B cell (primary cell): ENCODE data around the gene CASKIN1. TPM values are rescaled to one million over a fixed set of nuclear protein-coding genes. Genes with fewer than 3 reads are reported as not detected.

Experiments used
- ATAC-seq: fragments of 200-7000 bp; cut with Tn5 transposase; one replicate; pipeline ENCODE4 v1.10.0; 2021; ENCODE audit warnings: low read depth, mild to moderate bottlenecking, moderate number of reproducible peaks, moderate library complexity
- CTCF ChIA-PET: fragments of 350-600 bp; sonication (Branson Sonifier 250); formaldehyde crosslinking; loops from one replicate; lab custom pipeline; 2021; ENCODE audit warnings: antibody characterized with exemption, inconsistent platforms; lab: Charles Lee
- POLR2A ChIA-PET: fragments of 350-600 bp; sonication (Branson Sonifier 250); formaldehyde crosslinking; loops from one replicate; lab custom pipeline; 2021; ENCODE audit warnings: antibody characterized with exemption; lab: Charles Lee
- DNase-seq: peaks from one replicate; pipeline ENCODE4 v3.0.0; 2013
- H2AFZ ChIP-seq: 2 replicates; pipeline ENCODE4 v1.6.1; 2012; ENCODE audit warnings: mild to moderate bottlenecking, low read depth, low read length; ENCODE audit not compliant: insufficient read depth, poor library complexity, severe bottlenecking
- H3K27ac ChIP-seq, 2 donors: 1 replicate in 1 of 2; 2 replicates in 1 of 2; pipeline ENCODE4 v1.5.1; 2012 to 2013; ENCODE audit warnings: low read length in 2 of 2, mild to moderate bottlenecking in 2 of 2, moderate library complexity in 1 of 2
- H3K27me3 ChIP-seq, 4 experiments: fragments of 200-600 bp in 1 of 4; sonication (generic) in 1 of 4; replicated peaks in 1 of 4; 1 replicate in 2 of 4; 2 replicates in 2 of 4; pipeline versions ENCODE4 v1.6.1 to v1.7.0; 2013 to 2016; ENCODE audit warnings: low read length in 3 of 4, mild to moderate bottlenecking in 2 of 4, mixed read lengths in 1 of 4, moderate library complexity in 1 of 4; ENCODE audit not compliant: insufficient read depth in 4 of 4, control insufficient read depth in 3 of 4; ENCODE audit errors: control extremely low read depth in 1 of 4
- H3K36me3 ChIP-seq, 2 experiments: replicated peaks in 1 of 2; 1 replicate in 1 of 2; 2 replicates in 1 of 2; pipeline versions ENCODE4 v1.6.1 to v1.7.1; 2013; ENCODE audit warnings: low read length in 1 of 2; ENCODE audit not compliant: insufficient read depth in 2 of 2, control insufficient read depth in 1 of 2; ENCODE audit errors: control extremely low read depth in 1 of 2, extremely low read depth in 1 of 2
- H3K4me1 ChIP-seq, 2 donors: fragments of 200-600 bp in 1 of 2; sonication (generic) in 1 of 2; 1 replicate in 1 of 2; 2 replicates in 1 of 2; pipeline versions ENCODE4 v1.5.1 to v1.6.1; 2013 to 2017; ENCODE audit warnings: low read length in 2 of 2; ENCODE audit not compliant: control insufficient read depth in 2 of 2, insufficient read depth in 2 of 2
- H3K4me2 ChIP-seq: replicated peaks from 2 replicates; pipeline ENCODE3; 2012; ENCODE audit warnings: mild to moderate bottlenecking, low read depth, low read length; ENCODE audit not compliant: poor library complexity, severe bottlenecking
- H3K4me3 ChIP-seq, 5 experiments: fragments of 200-600 bp in 1 of 5; sonication (generic) in 1 of 5; 1 replicate in 3 of 5; 2 replicates in 2 of 5; pipeline versions ENCODE4 v1.5.1 to v1.7.0; 2011 to 2016; ENCODE audit warnings: low read length in 4 of 5, mild to moderate bottlenecking in 4 of 5, low read depth in 2 of 5, control low read depth in 1 of 5, moderate library complexity in 1 of 5; ENCODE audit not compliant: insufficient read depth in 1 of 5; ENCODE audit errors: control extremely low read depth in 1 of 5, extremely low read depth in 1 of 5
- H3K79me2 ChIP-seq: fragments of 200-600 bp; sonication (generic); one replicate; pipeline ENCODE4 v1.6.0; 2016; ENCODE audit warnings: low read length; ENCODE audit not compliant: control insufficient read depth, insufficient read depth
- H3K9ac ChIP-seq: fragments of 200-600 bp; sonication (generic); 2 replicates; pipeline ENCODE4 v1.6.1; 2017; ENCODE audit warnings: mild to moderate bottlenecking, low read length, moderate library complexity
- H3K9me3 ChIP-seq, 3 donors: one replicate each; pipeline versions ENCODE4 v1.6.1 to v1.7.1; 2013; ENCODE audit warnings: low read length in 2 of 3; ENCODE audit not compliant: control insufficient read depth in 2 of 3, insufficient read depth in 1 of 3; ENCODE audit errors: control extremely low read depth in 1 of 3
- H4K20me1 ChIP-seq: 2 replicates; pipeline ENCODE4 v1.6.0; 2012; ENCODE audit warnings: mild to moderate bottlenecking, low read length; ENCODE audit not compliant: insufficient read depth, control insufficient read depth, poor library complexity, severe bottlenecking
- H3K27ac Mint-ChIP-seq: one replicate; pipeline ENCODE4 v1.8.0; 2021; ENCODE audit warnings: mixed read lengths
- H3K27me3 Mint-ChIP-seq: one replicate; pipeline ENCODE4 v1.8.0; 2021; ENCODE audit warnings: mixed read lengths
- H3K4me1 Mint-ChIP-seq: one replicate; pipeline ENCODE4 v1.8.0; 2021; ENCODE audit warnings: mixed read lengths
- H3K4me3 Mint-ChIP-seq: one replicate; pipeline ENCODE4 v1.8.0; 2021; ENCODE audit warnings: mixed read lengths
- H3K9me3 Mint-ChIP-seq: one replicate; pipeline ENCODE4 v1.8.0; 2022; ENCODE audit warnings: mixed read lengths; ENCODE audit not compliant: insufficient read depth
- EZH2 ChIP-seq: IDR thresholded peaks from 2 replicates; pipeline ENCODE4 v1.6.1; 2012; ENCODE audit warnings: borderline replicate concordance, low read depth, mild to moderate bottlenecking, moderate library complexity, low read length; ENCODE audit not compliant: insufficient read depth, poor library complexity, severe bottlenecking
- WGBS: methylation state at CpG from one replicate; pipeline ENCODE4 v1.1.5; 2013; ENCODE audit warnings: missing lambda C conversion rate; ENCODE audit not compliant: insufficient coverage; 5-methylcytosine and 5-hydroxymethylcytosine counted together
- intact Hi-C: fragments of 100-400 bp; cut with micrococcal nuclease; formaldehyde crosslinking; loops from one replicate; pipeline ENCODE4 v1.10.0; 2022
- polyA plus RNA-seq: library from polyadenylated mRNA; depleted of rRNA; stranded (reverse); fragments of >200 nt; gene quantifications from 2 replicates; pipeline ENCODE4 v1.2.3, GENCODE V29; 2012
- total RNA-seq, 2 donors: library from RNA; stranded (reverse); fragments of 120-200 nt in 1 of 2; gene quantifications; 1 replicate in 1 of 2; 2 replicates in 1 of 2; pipeline versions ENCODE4 v1.2.3 to v1.2.4, GENCODE V29; 2013 to 2022
- TF ChIP-seq, protein P1 (sequence below): fragments of 200-600 bp; IDR thresholded peaks from one replicate; pipeline ENCODE4 v1.8.0; 2022; ENCODE audit warnings: antibody characterized with exemption, mild to moderate bottlenecking

CASKIN1 gene
- total and polyA plus RNA-seq, 2 donors (not counting 1 experiment from before 2014, with no cell fraction given), result 0.01 TPM; not detected in 1

DNA sequence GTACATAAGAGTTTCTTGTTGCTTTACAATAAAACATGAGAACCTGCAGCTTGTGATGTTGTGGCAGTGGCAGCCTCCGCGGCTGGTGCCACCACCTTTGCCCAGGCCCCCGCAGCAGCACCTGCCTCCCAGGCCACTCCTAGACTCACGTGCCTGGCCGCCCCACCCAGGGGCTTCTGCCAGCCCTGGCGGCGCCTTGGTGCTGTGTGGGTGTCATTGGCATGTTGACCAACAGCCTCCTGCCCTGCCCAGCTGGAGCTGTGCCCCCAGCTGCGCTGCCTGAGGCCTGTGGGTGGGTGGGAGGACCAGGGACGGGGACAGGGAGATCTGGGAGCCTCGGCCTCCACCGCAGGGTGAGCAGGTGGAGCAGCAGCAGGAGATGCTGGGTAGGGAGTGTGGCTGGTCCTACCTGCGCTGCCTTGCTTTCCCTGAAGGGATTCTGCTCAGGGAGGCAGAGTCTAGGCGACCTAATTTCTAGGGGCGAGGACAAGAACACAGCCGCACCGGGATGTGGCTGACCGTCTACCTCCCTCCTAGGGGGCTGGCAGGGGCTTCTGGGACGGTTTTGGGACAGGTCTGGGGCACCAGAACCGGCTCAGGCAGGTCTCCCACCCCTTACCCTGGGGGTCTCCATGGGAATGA lies 39.4 kb upstream of the CASKIN1 start:
- Mint-ChIP-seq H3K4me1 (peaks cover 1% of the 10 kb centered on the region), H3K27ac (no peak overlapping the region), H3K27me3 (peaks cover 3% of the 10 kb centered on the region), H3K4me3 (no peak overlapping the region), H3K9me3 (no peaks in the 10 kb centered on the region)
- DNase-seq (no peak), ATAC-seq (no peak)
- no peaks in the 10 kb centered on the region for H3K79me2 ChIP-seq
- peaks cover 21% of the 10 kb centered on the region for H4K20me1 ChIP-seq
- ChIA-PET POLR2A (interaction anchor here (1.1 to 1.4 kb wide), 2 partner anchors 16 to 21 kb away, joined by 4 read pairs; partner anchors contain the start of genes ECI1 and PGP), CTCF (no interaction called here)
- peaks cover 0 to 27% (median 11%) of the 10 kb centered on the region in 4 experiments for H3K27me3 ChIP-seq
- TF ChIP-seq, protein P1, sequence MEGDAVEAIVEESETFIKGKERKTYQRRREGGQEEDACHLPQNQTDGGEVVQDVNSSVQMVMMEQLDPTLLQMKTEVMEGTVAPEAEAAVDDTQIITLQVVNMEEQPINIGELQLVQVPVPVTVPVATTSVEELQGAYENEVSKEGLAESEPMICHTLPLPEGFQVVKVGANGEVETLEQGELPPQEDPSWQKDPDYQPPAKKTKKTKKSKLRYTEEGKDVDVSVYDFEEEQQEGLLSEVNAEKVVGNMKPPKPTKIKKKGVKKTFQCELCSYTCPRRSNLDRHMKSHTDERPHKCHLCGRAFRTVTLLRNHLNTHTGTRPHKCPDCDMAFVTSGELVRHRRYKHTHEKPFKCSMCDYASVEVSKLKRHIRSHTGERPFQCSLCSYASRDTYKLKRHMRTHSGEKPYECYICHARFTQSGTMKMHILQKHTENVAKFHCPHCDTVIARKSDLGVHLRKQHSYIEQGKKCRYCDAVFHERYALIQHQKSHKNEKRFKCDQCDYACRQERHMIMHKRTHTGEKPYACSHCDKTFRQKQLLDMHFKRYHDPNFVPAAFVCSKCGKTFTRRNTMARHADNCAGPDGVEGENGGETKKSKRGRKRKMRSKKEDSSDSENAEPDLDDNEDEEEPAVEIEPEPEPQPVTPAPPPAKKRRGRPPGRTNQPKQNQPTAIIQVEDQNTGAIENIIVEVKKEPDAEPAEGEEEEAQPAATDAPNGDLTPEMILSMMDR, result no peak
- TF ChIP-seq EZH2, result no peak
- intact Hi-C loops, result no loop called here
- H2AFZ ChIP-seq, result no peak overlapping the region
- peaks cover 12 to 15% of the 10 kb centered on the region in 2 donors for H3K4me1 ChIP-seq
- no peak overlapping the region for H3K27ac ChIP-seq
- H3K36me3 ChIP-seq, result peaks cover 0 to 44% of the 10 kb centered on the region in 2 experiments
- WGBS, result 89% methylated on average over 19 of the region's 19 CpGs
- H3K9me3 ChIP-seq, result peaks cover 0 to 5% (median 0%) of the 10 kb centered on the region in 3 donors
- H3K4me2 ChIP-seq, result peak overlapping the region; percentile 37
- no peak overlapping the region for H3K4me3 ChIP-seq
- H3K9ac ChIP-seq, result no peak overlapping the region

DNA sequence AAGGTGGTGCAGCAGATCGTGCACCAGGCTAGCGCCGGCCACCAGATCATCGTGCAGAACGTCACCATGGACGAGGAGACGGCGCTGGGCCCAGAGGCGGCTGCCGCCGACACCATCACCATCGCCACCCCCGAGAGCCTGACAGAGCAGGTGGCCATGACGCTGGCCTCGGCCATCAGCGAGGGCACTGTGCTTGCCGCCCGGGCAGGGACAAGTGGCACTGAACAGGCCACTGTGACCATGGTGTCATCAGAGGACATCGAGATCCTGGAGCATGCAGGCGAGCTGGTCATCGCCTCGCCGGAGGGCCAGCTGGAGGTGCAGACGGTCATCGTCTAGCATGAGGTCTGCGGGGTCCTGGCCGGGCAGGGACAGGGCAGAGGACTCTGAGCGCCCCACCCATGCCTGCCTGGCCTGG lies 38.8 kb upstream of the CASKIN1 start:
- no peaks in the 10 kb centered on the region for H3K79me2 ChIP-seq
- Mint-ChIP-seq H3K27me3 (peaks cover 3% of the 10 kb centered on the region), H3K27ac (no peak overlapping the region), H3K4me3 (no peak overlapping the region), H3K9me3 (no peaks in the 10 kb centered on the region), H3K4me1 (peaks cover 1% of the 10 kb centered on the region)
- POLR2A ChIA-PET, result interaction anchor here (1.1 kb wide), 1 partner anchor 21 kb away, joined by 4 read pairs; the partner anchor contains the start of gene PGP
- H3K36me3 ChIP-seq, result peaks cover 0 to 46% of the 10 kb centered on the region in 2 experiments
- H3K9ac ChIP-seq, result no peak overlapping the region
- WGBS, result 96% methylated on average over 28 of the region's 28 CpGs
- H3K27ac ChIP-seq, result no peak overlapping the region
- H2AFZ ChIP-seq, result no peak overlapping the region
- H4K20me1 ChIP-seq, result peaks cover 26% of the 10 kb centered on the region
- H3K4me2 ChIP-seq, result no peak overlapping the region
- CTCF ChIA-PET, result no interaction called here
- ATAC-seq (no peak), DNase-seq (no peak)
- peaks cover 0 to 27% (median 11%) of the 10 kb centered on the region in 4 experiments for H3K27me3 ChIP-seq
- peaks cover 0 to 5% (median 0%) of the 10 kb centered on the region in 3 donors for H3K9me3 ChIP-seq
- intact Hi-C loops, result no loop called here
- H3K4me3 ChIP-seq, result no peak overlapping the region
- no peak for TF ChIP-seq EZH2
- TF ChIP-seq, protein P1, result no peak
- H3K4me1 ChIP-seq, result peaks cover 12 to 15% of the 10 kb centered on the region in 2 donors
